K562 (cell line): ENCODE measurements around the gene SUPT5H. TPM values are rescaled to one million over a fixed set of nuclear protein-coding genes. Genes with fewer than 3 reads are reported as not detected.

Source experiments
- CCAR2 ChIP-seq: fragments of 200-400 bp; formaldehyde crosslinking; IDR thresholded peaks from 2 replicates; pipeline ENCODE4 v1.6.1; 2017; ENCODE audit warnings: mild to moderate bottlenecking, low read depth, low read length
- CREB1 ChIP-seq, 2 experiments: sonication (generic) in 1 of 2; formaldehyde crosslinking in 1 of 2; IDR thresholded peaks; 2 replicates each; pipeline versions ENCODE4 v1.6.1 to v1.8.0; 2012 to 2022; ENCODE audit warnings: inconsistent platforms in 1 of 2, mild to moderate bottlenecking in 1 of 2, missing genetic modification reagents in 1 of 2, moderate library complexity in 1 of 2
- HEY1 ChIP-seq: fragments of 250-450 bp; sonication (Bioruptor Pico); IDR thresholded peaks from 2 replicates; pipeline ENCODE4 v1.5.0; 2020; ENCODE audit warnings: mild to moderate bottlenecking, moderate library complexity, borderline replicate concordance
- LCOR ChIP-seq: sonication (generic); formaldehyde crosslinking; IDR thresholded peaks from 2 replicates; pipeline ENCODE4 v1.8.0; 2022; ENCODE audit warnings: mild to moderate bottlenecking, missing genetic modification reagents
- MYC ChIP-seq, 2 experiments: fragments of 250-450 bp in 1 of 2; sonication (Bioruptor Pico) in 1 of 2; IDR thresholded peaks; 2 replicates each; pipeline versions ENCODE4 v1.5.1 to v1.6.1; 2012 to 2021; ENCODE audit warnings: low read depth in 2 of 2, borderline replicate concordance in 1 of 2, improper control_type of control experiment in 1 of 2, low read length in 1 of 2, mild to moderate bottlenecking in 1 of 2, moderate library complexity in 1 of 2
- NFRKB ChIP-seq: fragments of 450-650 bp; IDR thresholded peaks from 2 replicates; pipeline ENCODE4 v1.6.1; 2016; ENCODE audit warnings: low read depth
- SRSF7 ChIP-seq: fragments of 200-400 bp; formaldehyde crosslinking; optimal IDR thresholded peaks from 2 replicates; pipeline ENCODE3; 2017; ENCODE audit warnings: mild to moderate bottlenecking, low read depth, low read length
- TAF7 ChIP-seq: fragments of 450-650 bp; IDR thresholded peaks from 2 replicates; pipeline ENCODE4 v1.6.1; 2016; ENCODE audit warnings: missing genetic modification characterization, missing compliant biosample characterization
- ZNF175 ChIP-seq: fragments of 200-800 bp; sonication (Bioruptor generic); IDR thresholded peaks from 2 replicates; pipeline ENCODE4 v1.6.1; 2016; ENCODE audit warnings: low read depth, mild to moderate bottlenecking, missing genetic modification characterization, missing compliant biosample characterization
- ZNF232 ChIP-seq: sonication (generic); formaldehyde crosslinking; IDR thresholded peaks from 2 replicates; pipeline ENCODE4 v1.8.0; 2022; ENCODE audit warnings: mild to moderate bottlenecking, missing genetic modification reagents
- polyA plus RNA-seq, 8 experiments: library from polyadenylated mRNA; depleted of rRNA in 4 of 8; stranded (reverse) in 5 of 8; unstranded in 3 of 8; fragments of >200 nt; fragmentation: Nextera tagmentation in 2 of 8; fragmentation: Illumina TruSeq in 1 of 8; extraction: Ambion mirVana in 2 of 8; extraction: Trizol in 1 of 8; gene quantifications; 2 replicates each; pipeline versions ENCODE4 v1.2.1 to v1.2.3, GENCODE V29; 2011 to 2014; ENCODE audit warnings: inconsistent platforms in 1 of 8, missing spikeins in 1 of 8
- total RNA-seq, 7 experiments: library from RNA; depleted of rRNA in 6 of 7; stranded (reverse); fragments of >200 nt in 6 of 7; fragmentation: Illumina TruSeq in 2 of 7; extraction: Trizol in 2 of 7; gene quantifications; 2 replicates each; pipeline versions ENCODE4 v1.2.1 to v1.2.3, GENCODE V29; 2011 to 2021; ENCODE audit warnings: low replicate concordance in 1 of 7
- TF ChIP-seq, protein P1 (sequence below), 2 experiments: fragments of 450-650 bp; IDR thresholded peaks; 2 replicates each; pipeline ENCODE4 v1.6.1; 2018; ENCODE audit warnings: mild to moderate bottlenecking in 2 of 2, low read depth in 1 of 2; ENCODE audit not compliant: partially characterized antibody in 2 of 2
- TF ChIP-seq, protein P2 (sequence below): fragments of 250-450 bp; sonication (Bioruptor Pico); IDR thresholded peaks from 2 replicates; pipeline ENCODE4 v1.5.0; 2021
- TF ChIP-seq, protein P3 (sequence below): fragments of 450-650 bp; IDR thresholded peaks from 2 replicates; pipeline ENCODE4 v1.6.1; 2014; ENCODE audit warnings: low read depth, mild to moderate bottlenecking, moderate library complexity, borderline replicate concordance
- TF ChIP-seq, protein P4 (sequence below): fragments of 250-450 bp; sonication (Bioruptor Pico); IDR thresholded peaks from 2 replicates; pipeline ENCODE4 v1.8.0; 2022; ENCODE audit warnings: moderate library complexity, mild to moderate bottlenecking, inconsistent platforms
- TF ChIP-seq, protein P5 (sequence below), 3 experiments: IDR thresholded peaks in 2 of 3; conservative IDR thresholded peaks in 1 of 3; 2 replicates each; pipeline ENCODE4 v1.5.1; 2011 to 2012; ENCODE audit warnings: low read length in 3 of 3, mild to moderate bottlenecking in 3 of 3, control low read depth in 2 of 3, improper control_type of control experiment in 1 of 3, inconsistent platforms in 1 of 3, low read depth in 1 of 3, mixed read lengths in 1 of 3, moderate library complexity in 1 of 3; ENCODE audit not compliant: insufficient read depth in 2 of 3

The SUPT5H gene
- total and polyA plus RNA-seq, 9 of the 15 experiments (the other 6 are each of a cell fraction or from before 2014, with no cell fraction given), result 13.3 to 85.9 (median 35.9) TPM

DNA sequence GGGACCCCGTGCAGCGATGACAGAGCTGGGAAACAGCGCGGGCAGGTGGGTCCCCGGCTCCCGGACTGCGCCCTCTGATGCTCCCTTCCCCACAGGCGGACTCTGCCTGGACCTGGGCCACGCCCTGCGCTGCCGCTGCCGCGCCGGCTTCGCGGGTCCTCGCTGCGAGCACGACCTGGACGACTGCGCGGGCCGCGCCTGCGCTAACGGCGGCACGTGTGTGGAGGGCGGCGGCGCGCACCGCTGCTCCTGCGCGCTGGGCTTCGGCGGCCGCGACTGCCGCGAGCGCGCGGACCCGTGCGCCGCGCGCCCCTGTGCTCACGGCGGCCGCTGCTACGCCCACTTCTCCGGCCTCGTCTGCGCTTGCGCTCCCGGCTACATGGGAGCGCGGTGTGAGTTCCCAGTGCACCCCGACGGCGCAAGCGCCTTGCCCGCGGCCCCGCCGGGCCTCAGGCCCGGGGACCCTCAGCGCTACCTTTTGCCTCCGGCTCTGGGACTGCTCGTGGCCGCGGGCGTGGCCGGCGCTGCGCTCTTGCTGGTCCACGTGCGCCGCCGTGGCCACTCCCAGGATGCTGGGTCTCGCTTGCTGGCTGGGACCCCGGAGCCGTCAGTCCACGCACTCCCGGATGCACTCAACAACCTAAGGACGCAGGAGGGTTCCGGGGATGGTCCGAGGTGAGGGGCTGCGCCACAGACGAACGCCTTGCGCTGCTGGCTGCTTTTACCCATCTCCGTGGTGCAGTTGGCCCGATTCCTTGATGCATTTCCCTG lies 61.7 kb downstream of the SUPT5H start (continued):
- TF ChIP-seq, protein P1, sequence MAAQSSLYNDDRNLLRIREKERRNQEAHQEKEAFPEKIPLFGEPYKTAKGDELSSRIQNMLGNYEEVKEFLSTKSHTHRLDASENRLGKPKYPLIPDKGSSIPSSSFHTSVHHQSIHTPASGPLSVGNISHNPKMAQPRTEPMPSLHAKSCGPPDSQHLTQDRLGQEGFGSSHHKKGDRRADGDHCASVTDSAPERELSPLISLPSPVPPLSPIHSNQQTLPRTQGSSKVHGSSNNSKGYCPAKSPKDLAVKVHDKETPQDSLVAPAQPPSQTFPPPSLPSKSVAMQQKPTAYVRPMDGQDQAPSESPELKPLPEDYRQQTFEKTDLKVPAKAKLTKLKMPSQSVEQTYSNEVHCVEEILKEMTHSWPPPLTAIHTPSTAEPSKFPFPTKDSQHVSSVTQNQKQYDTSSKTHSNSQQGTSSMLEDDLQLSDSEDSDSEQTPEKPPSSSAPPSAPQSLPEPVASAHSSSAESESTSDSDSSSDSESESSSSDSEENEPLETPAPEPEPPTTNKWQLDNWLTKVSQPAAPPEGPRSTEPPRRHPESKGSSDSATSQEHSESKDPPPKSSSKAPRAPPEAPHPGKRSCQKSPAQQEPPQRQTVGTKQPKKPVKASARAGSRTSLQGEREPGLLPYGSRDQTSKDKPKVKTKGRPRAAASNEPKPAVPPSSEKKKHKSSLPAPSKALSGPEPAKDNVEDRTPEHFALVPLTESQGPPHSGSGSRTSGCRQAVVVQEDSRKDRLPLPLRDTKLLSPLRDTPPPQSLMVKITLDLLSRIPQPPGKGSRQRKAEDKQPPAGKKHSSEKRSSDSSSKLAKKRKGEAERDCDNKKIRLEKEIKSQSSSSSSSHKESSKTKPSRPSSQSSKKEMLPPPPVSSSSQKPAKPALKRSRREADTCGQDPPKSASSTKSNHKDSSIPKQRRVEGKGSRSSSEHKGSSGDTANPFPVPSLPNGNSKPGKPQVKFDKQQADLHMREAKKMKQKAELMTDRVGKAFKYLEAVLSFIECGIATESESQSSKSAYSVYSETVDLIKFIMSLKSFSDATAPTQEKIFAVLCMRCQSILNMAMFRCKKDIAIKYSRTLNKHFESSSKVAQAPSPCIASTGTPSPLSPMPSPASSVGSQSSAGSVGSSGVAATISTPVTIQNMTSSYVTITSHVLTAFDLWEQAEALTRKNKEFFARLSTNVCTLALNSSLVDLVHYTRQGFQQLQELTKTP (IDR thresholded peaks at IDR 0.05; ENCODE audit: low read depth in 1 of 2, partially characterized antibody in 2 of 2), result no peak
- peak; percentile 51; the same call in 1 of the 2 replicates for TF ChIP-seq ZNF175 (CRISPR knock-in tag)
- TF ChIP-seq CREB1 (IDR thresholded peaks at IDR 0.05), result no peak
- TF ChIP-seq CREB1 (CRISPR knock-in tag; IDR thresholded peaks at IDR 0.05), result no peak
- no peak for TF ChIP-seq TAF7 (tag)
- no peak for TF ChIP-seq HEY1 (CRISPR knock-in tag)
- no peak for TF ChIP-seq LCOR
- TF ChIP-seq, protein P2, sequence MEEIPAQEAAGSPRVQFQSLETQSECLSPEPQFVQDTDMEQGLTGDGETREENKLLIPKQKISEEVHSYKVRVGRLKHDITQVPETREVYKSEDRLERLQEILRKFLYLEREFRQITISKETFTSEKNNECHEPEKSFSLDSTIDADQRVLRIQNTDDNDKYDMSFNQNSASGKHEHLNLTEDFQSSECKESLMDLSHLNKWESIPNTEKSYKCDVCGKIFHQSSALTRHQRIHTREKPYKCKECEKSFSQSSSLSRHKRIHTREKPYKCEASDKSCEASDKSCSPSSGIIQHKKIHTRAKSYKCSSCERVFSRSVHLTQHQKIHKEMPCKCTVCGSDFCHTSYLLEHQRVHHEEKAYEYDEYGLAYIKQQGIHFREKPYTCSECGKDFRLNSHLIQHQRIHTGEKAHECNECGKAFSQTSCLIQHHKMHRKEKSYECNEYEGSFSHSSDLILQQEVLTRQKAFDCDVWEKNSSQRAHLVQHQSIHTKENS (CRISPR knock-in tag), result no peak
- TF ChIP-seq, protein P3, sequence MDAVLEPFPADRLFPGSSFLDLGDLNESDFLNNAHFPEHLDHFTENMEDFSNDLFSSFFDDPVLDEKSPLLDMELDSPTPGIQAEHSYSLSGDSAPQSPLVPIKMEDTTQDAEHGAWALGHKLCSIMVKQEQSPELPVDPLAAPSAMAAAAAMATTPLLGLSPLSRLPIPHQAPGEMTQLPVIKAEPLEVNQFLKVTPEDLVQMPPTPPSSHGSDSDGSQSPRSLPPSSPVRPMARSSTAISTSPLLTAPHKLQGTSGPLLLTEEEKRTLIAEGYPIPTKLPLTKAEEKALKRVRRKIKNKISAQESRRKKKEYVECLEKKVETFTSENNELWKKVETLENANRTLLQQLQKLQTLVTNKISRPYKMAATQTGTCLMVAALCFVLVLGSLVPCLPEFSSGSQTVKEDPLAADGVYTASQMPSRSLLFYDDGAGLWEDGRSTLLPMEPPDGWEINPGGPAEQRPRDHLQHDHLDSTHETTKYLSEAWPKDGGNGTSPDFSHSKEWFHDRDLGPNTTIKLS, result peak; percentile 84
- TF ChIP-seq NFRKB, result no peak
- TF ChIP-seq, protein P4, sequence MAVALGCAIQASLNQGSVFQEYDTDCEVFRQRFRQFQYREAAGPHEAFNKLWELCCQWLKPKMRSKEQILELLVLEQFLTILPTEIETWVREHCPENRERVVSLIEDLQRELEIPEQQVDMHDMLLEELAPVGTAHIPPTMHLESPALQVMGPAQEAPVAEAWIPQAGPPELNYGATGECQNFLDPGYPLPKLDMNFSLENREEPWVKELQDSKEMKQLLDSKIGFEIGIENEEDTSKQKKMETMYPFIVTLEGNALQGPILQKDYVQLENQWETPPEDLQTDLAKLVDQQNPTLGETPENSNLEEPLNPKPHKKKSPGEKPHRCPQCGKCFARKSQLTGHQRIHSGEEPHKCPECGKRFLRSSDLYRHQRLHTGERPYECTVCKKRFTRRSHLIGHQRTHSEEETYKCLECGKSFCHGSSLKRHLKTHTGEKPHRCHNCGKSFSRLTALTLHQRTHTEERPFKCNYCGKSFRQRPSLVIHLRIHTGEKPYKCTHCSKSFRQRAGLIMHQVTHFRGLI (CRISPR knock-in tag), result no peak
- TF ChIP-seq, protein P5, sequence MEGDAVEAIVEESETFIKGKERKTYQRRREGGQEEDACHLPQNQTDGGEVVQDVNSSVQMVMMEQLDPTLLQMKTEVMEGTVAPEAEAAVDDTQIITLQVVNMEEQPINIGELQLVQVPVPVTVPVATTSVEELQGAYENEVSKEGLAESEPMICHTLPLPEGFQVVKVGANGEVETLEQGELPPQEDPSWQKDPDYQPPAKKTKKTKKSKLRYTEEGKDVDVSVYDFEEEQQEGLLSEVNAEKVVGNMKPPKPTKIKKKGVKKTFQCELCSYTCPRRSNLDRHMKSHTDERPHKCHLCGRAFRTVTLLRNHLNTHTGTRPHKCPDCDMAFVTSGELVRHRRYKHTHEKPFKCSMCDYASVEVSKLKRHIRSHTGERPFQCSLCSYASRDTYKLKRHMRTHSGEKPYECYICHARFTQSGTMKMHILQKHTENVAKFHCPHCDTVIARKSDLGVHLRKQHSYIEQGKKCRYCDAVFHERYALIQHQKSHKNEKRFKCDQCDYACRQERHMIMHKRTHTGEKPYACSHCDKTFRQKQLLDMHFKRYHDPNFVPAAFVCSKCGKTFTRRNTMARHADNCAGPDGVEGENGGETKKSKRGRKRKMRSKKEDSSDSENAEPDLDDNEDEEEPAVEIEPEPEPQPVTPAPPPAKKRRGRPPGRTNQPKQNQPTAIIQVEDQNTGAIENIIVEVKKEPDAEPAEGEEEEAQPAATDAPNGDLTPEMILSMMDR (IDR thresholded peaks at IDR 0.05 in 2 of 3, conservative IDR thresholded peaks at IDR 0.05 in 1 of 3; ENCODE audit: insufficient read depth in 2 of 3, low read depth in 1 of 3, low read length in 3 of 3), result 0 out of 6 replicates have a peak, but pooled peaks of 1 of the 3 experiments have one; percentile 10
- no peak for TF ChIP-seq CCAR2
- TF ChIP-seq MYC (IDR thresholded peaks at IDR 0.05; ENCODE audit: low read depth, low read length), result peak; percentile 73
- TF ChIP-seq MYC (CRISPR knock-in tag; IDR thresholded peaks at IDR 0.05; ENCODE audit: borderline replicate concordance, low read depth), result no peak
- TF ChIP-seq ZNF232 (CRISPR knock-in tag), result peak; percentile 81; the same call in 1 of the 2 replicates
- TF ChIP-seq SRSF7, result no peak
